TTC549 (cell line): ENCODE data around the gene KRTDAP.

Experiments
- FAIRE-seq: peaks from 2 replicates; lab custom pipeline; 2012; peaks lifted over from hg19 to GRCh38; lab: Jason Lieb, UNC

KRTDAP gene

DNA sequence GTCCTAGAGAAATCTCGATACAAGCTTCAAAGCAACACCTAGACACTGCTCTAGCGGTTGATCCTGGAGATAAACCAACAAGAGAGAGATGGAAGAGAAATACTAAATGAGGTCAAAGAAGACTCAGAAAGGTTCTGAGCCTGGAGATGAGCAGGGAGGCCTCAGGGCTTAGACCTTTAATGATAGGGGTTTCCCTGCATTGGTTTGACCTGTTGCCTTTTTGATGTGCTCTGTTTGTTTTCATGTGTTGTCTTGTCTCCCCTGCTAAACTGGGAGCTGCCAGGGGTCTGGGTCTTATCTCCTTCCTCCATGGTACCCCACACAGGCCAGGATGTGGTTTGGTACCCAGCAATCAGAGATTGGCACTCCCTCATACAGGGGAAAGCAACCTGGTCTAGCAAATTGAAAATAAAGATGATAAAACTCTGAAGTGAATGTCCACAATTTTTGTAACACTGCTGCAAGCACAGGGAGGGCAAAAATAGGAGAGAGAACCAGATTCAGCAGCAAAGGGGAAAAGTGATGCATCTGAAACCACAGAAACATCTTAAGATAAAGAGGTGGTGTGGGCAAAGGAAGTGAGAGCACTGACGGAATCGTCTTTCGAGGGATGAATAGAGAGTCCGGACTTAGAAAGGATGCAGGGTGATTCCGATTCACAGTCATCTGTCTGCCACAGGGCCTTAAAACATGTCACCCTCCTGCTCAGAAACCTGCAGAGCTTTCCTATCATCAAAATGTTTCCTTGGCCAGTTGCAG lies 38.7 kb downstream of the KRTDAP start:
- no peak for FAIRE-seq

DNA sequence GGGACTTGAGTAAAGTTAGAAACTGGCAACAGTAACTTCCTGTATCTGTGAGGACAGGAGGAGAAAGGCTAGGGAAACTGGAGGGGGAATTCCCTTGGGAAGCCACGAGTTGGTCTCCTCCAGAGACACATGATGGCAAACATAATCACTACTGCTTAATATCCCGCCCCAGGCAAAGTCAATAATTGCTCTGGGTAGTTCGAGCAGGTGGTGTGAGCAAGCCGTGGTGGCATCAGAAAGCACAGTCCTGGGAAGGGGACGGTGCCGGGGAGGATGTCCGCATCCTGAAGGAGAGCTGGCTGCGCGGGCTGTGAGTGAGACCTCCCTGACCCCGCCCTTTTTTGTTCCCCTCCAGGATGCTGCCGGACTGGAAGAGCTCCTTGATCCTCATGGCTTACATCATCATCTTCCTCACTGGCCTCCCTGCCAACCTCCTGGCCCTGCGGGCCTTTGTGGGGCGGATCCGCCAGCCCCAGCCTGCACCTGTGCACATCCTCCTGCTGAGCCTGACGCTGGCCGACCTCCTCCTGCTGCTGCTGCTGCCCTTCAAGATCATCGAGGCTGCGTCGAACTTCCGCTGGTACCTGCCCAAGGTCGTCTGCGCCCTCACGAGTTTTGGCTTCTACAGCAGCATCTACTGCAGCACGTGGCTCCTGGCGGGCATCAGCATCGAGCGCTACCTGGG lies 40.8 kb downstream of the KRTDAP start:
- FAIRE-seq, result no peak

DNA sequence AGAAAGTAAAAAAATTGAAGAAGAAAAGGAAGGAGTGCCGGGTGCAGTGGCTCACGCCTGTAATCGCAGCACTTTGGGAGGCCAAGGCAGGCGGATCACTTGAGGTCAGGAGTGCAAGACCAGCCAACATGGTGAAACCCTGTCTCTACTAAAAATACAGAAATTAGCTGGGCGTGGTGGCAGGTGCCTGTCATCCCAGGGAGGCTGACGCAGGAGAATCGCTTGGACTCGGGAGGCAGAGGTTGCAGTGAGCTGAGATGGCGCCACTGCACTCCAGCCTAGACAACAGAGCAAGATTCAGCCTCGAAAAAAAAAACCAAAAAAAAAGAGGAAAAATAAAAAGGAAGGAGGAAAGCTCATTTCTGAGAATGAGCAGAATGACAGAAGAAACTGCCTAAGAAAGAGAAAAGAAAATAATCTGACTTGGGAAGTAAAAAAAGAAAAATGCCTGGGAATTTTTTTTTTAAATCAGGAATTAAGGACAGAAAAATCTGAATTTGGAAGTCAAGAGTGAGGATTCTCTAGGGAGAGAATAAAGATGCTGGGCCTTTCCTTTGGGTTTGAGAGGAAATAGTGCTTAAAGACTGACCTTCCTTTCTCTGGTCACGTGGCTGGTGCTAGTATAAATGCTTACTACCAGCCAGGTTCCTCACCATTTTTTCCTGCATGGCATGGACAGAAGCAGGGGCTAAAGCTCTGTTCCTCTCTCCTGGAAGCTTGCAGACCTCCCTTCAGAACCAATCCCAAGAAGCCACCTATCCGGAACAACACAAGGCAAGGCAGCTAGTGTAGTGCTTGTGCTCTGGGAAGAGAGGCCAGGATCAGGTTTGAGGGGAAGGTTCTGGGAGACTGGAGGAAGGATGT lies 42.4 kb downstream of the KRTDAP start, which contains the start of gene FFAR2:
FFAR2 (plus strand) TSS at position 652 of the 864 bp plus-strand sequence. CDS start 1,458 bp downstream, outside the sequence.
- FAIRE-seq, result no peak

DNA sequence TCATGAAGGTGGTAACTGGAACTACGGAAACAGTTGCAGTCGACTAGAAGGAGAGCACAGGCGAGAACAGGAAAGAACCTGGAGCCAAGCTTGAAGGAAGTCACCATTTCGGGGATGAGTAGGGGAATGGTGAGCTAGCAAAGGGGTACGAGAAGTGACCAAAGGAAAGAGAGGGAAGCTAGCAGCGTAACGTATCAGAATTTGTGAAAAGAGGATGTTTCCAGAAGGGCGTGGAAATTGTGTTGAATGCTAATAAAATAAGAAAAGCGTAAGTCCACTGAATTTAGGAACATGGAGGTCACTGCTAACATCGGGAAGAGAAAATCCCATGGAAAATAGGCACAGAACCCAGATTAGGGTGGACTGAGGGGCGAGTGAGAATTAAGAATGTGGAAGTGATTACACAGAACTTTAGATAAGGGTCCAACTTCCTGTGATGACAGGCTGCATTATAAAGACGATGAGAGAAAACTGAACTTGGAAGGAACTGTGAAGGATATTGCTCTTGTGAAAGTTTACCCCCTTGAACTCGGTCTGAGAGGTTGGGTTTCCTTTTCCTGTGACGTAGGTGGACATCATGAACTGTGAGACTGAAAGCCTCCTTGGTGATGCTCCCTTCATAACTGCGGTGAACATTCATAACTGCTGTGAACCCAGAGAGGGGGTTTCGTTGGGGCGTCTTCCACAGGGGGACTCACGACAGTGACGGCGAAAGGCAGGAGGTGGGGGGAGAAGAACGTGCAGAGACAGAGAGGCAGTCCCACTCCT lies 44.3 kb downstream of the KRTDAP start:
- FAIRE-seq, result no peak

DNA sequence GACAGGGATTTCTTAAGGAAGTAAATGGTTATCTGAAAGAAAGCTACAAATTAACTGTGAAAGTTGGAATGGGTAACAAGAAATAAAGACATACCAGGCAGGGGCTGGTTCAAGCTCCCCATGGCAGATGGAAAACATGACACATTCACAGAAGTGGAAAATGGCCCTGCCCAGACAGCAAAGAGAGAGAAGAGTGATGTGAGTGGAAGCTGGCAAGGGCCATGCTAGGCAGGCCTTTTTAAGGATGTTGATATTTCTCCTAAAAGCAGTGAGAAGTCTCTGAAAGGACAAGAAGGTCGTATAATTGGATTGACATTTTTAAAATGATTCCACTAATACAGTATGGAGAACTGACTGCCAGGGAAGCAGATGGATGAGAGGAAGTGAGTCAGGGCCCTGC lies 45.5 kb downstream of the KRTDAP start:
- no peak for FAIRE-seq

DNA sequence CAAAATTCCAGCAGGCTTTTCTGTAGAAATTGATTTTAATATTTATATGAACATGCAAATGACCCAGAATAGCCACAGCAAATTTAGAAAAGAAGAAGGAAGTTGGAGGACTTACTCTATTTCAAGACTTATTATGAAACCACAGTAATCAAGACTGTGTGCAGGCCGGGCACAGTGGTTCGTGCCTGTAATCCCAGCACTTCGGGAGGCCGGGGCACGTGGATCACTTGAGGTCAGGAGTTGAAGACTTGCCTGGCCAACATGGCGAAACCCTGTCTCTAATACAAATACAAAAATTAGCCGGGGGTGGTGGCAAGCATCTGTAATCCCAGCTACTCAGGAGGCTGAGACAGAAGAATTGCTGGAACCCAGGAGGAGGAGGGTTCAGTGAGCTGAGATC lies 48.2 kb downstream of the KRTDAP start:
- no peak for FAIRE-seq

DNA sequence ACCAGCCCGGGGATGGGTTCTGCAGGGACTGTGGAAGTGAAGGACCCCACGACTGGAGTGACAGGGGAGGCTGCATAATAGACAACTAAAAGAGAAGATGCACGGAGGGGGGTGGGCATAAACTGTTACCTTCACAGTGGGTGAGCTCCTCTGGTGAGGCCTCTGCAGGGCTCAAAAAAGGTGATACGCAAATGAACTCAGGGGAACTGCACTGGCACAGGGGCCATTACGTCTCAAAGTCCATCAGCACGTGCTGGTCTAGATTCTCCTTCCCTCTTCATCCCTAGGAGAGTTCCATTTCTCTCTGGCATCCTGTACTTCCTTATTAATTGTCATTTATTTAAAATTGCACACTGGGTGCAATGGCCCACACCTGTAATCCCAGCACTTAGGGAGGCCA lies 50.3 kb downstream of the KRTDAP start:
- FAIRE-seq, result no peak

DNA sequence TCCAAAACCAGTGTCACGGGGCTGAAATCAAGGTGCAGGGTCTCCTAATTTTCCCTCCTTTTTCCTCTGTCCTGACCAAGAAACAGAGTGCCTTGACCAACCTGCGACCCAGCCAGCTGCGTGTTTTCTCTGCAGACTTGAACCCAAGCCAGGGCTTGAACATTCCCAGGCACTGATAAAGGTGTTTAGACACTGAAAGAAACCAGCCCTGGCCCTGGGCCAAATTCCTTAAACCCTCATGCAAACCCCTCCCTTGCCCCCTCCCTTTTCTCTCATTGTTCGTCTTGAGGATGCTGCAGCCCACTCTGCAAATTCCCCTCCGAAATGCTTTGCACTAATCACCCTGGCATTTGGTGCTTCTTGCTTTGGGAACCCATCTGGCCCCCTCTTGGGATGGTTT lies 51.7 kb downstream of the KRTDAP start:
- no peak for FAIRE-seq

DNA sequence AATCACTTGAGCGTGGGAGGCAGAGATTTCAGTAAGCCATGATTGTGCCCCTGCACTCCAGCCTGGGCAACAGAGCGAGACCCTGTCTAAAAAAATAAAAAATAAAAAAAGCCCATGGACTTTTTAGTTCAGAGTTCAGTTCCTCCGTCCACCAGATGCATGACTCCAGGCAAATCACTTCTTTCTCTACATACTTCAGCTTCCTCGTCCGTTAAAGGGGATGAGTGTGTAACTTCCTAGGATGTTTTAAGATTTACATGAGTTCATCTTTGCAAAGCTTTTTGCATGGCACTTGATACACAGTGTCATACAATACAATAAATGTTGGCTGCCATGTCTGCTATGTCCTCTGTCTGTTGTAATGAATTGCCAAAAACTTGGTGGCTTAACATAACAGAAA lies 52.2 kb downstream of the KRTDAP start:
- FAIRE-seq, result no peak

DNA sequence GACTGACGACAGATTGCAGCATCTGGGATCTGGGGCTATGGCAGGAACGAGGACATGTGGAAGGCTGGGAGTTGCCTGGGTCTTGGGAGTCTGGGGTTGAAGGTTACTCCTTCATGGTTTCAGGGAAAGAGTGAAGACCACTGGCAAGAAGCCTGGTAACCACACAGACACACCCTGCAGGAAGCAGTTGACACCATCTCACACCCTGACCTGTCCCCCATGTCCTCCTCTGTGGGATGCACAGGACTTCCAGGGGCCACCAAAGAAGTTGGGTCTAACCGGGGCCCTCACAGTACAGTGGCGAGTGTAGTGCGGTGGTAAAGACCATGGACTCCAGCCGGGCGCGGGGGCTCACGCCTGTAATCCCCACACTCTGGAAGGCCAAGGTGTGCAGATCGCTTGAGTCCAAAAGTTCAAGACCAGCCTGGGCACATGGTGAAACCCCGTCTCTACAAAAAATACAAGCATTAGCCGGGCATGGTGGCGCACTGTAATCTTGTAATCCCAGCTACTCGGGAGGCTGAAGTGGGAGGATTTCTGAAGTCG lies 52.8 kb downstream of the KRTDAP start:
- FAIRE-seq, result no peak
